ENCODE results near the gene BPHL.
"Not testable (repeated sequence)": the region's sequence is repeated elsewhere in the genome, so short reads cannot be mapped to it uniquely, and the experiment has no call there.

BPHL gene

DNA sequence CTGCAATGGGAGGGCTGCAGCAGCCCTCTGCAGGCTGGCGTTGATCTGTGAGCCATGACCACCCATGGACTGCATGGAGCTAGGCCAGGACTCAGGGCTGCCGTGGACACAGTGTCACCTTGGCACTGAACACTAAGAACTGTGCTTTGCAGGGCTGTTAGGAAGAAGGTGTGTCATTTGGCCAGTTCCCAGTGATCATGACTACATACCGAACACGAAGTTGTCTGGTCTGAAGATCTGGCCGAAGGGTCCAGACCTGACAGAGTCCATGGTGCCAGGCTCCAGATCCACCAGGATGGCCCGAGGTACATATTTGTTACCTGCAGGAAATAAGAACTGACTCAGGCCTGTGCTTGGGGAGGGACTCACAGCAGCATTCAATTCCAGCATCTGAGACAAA lies 36.9 kb downstream of the BPHL start:
- DNase-seq (ENCODE audit: extremely low read depth in 1 of 2, low read depth in 1 of 2), result not testable (repeated sequence)

DNA sequence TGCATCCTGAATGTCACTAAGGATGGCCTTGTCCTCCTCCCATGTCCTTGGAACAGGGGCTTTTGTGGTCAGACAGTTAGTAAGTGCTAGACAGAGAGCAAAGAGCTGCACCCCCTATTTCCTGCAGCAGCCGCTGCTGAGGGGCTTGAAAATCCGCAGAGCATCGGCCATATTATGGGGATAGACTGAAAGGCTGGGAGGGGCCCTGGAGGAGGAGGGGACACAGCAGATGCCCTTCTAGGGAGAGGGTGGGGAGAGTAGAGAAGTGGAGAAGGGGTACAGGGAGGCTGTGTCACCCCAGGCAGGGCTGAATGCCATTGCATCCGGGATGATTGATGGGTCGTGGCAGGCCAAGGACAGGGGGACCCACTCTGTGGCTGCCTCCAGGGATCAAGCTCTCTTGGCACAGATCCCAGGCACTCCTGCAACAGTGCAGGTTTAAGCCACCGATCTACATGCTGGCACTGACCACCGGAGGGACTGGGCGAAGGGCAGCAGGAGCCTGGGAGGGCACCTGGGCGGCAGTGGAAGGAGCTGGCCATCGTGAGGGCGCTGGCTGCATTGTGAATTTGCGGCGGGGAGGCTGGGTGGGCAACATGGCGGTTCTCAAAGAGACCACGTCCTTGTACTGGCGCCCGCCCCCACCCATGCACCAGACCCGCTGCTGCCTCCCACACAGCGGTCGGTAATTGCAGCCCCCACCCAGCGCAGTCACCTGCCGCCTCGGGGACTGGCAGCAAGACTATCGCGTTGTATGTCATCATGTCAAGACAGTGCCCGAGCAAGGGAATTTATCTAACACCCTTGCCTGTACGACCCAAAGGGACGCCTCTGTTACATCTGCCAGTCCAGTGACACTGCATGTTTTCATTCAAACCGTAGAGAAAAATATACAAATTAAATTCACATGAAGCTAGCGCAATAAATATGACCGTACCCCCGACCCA lies 37.9 kb downstream of the BPHL start:
- not testable (repeated sequence) for DNase-seq (ENCODE audit: extremely low read depth in 1 of 2, low read depth in 1 of 2)

GRCh38 chr6:3157131-3157933 lies 38.8 kb downstream of the BPHL start, which contains the start of gene TUBB2A:
Gene TUBB2A (minus strand): TSS chr6:3157544. CDS start chr6:3157463, 81 bp downstream.
- peak; percentile 67 to 85 for DNase-seq (ENCODE audit: extremely low read depth in 1 of 2, low read depth in 1 of 2)

DNA sequence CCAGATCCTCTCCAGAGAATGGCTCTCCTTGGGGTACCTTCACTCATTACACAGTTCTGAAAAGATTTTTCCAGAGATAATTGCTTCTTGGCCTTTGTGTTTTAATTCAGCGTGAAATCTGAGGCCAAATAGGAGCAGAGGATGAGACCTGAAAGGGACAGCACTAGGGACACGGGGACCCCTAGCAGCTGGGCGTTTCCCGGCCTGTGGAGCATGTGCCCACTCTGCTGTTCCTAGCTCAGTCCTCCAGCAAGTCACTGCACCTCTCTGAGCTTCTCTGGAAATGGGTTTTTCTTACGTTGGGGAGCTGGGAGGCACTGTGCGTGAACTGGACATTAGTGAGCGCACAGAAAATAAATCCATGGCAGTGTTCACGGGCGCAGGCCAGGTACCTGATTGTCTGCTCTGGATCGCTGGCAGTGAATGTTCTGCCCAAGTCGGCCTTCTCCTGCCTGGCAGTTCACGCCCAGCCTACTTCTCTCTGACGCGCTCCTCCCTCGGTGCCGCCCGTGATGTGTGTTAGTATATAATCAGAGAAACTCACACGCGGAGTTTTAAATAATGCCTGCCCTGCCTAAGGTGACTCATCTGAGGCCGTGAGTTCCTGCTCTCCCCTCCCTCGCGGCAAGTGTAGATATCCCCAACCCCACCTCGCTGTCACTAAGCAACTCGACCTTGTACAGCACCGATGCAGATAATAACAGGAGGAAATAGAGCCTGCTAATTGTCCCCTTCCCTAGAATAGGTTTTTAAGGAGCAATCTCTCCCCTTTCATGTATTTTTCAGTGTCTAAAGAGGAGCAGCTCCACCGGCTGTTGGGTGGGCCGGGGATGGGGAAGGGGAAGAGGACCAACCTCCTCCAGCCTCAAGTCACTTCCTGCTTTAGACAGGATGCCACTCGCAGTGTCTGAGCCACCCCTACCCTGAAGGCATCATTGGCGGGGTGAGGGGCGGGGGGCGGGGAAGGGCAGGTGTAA lies 41.6 kb downstream of the BPHL start:
- DNase-seq (ENCODE audit: extremely low read depth in 1 of 2, low read depth in 1 of 2), result peak; percentile 48 to 64

- DNase-seq (ENCODE audit: extremely low read depth in 1 of 2, low read depth in 1 of 2), result no peak
These were observed 43.6 kb downstream of the BPHL start for GRCh38 chr6:3162067-3162497.

GRCh38 chr6:3162565-3163247 lies 44.2 kb downstream of the BPHL start:
- DNase-seq (ENCODE audit: extremely low read depth in 1 of 2, low read depth in 1 of 2), result peak in 1 of 2 donors; percentile 41

GRCh38 chr6:3163248-3163594 lies 44.7 kb downstream of the BPHL start:
- no peak for DNase-seq (ENCODE audit: extremely low read depth in 1 of 2, low read depth in 1 of 2)

DNA sequence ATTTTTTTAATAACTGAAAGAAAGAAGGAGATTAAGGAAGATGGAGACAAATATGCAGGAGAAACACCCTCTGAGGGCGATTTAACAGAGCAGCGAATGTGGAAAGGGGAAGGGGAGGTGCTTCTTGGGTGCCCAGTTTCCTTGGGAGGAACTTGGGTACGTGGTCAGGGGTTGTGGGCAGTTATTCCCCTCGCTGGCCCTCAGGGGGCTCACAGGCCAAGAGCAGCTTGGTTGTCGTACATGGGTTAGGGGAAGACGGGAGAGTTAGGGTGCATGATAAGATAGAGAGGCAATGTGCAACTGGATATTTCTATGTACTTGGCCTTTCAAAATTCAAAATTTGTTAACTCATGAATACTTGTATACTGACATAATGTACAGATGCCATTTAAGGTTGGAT lies 45.9 kb downstream of the BPHL start:
- DNase-seq (ENCODE audit: extremely low read depth in 1 of 2, low read depth in 1 of 2), result no peak

DNA sequence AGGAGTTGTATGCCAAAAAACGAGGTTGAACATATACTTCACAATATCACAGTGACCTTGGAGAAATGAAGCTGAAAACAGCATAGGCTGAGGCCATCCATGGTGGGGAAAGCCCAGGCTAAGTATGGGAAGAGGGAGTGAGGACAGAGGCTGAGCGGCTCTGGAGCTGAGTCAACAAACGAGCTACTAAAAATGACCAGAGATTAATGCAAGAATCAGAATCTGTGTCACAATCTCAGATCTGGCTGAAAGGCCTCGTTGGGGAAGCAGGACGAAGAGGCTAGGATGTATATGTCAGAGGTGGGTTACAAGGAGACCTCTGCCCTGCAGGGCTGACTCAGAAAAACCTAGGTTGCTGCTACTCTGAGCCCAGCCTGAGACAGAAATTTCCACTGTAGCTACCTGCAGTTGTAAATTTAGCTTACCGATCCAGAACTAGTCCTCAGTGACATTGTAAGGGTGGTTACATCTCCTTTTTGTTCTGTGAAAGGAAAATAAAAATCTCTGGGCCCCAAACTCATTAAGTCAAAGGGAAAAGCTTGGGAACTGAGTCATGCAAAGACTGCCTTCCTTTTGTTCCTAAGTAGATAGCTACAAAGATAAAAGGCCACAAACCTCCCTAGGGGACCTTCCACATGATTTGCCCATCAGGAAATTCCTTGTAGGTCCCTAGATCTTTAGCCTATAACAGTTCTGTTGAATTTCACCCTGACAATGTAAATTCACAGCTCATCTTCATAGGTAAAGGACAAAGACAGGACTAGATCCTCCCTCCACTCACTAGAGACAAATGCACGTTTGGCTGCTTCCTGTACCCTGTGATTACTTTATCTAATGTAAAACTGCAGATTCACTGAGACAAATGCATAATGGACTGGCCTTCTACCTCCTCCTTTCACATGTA lies 47.4 kb downstream of the BPHL start:
- no peak for DNase-seq (ENCODE audit: extremely low read depth in 1 of 2, low read depth in 1 of 2)

DNA sequence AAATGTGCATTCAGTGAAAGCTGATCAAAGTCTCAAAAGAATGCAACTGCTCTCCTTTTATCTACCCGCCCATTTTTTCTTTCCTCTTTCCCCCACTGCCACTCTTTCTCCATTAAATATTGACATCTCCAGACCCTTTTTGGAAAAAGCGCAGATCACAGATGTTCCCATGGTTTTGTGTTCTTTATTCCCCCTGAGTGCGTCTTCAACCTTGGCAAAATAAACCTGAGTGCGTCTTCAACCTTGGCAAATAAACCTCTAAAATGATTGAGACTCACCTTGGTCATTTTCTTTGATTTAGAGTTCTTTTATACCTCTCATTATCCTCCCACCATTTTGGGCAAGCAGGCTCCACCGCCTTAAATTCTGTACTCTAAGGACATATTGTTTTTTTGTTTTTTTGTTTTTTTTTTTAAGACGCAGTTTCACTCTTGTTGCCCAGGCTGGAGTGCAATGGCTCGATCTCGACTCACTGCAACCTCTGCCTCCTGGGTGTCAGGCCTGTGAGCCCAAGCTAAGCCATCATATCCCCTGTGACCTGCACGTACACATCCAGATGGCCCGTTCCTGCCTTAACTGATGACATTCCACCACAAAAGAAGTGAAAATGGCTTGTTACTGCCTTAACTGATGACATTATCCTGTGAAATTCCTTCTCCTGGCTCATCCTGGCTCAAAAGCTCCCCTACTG lies 48.2 kb downstream of the BPHL start:
- not testable (repeated sequence) for DNase-seq (ENCODE audit: extremely low read depth in 1 of 2, low read depth in 1 of 2)

DNA sequence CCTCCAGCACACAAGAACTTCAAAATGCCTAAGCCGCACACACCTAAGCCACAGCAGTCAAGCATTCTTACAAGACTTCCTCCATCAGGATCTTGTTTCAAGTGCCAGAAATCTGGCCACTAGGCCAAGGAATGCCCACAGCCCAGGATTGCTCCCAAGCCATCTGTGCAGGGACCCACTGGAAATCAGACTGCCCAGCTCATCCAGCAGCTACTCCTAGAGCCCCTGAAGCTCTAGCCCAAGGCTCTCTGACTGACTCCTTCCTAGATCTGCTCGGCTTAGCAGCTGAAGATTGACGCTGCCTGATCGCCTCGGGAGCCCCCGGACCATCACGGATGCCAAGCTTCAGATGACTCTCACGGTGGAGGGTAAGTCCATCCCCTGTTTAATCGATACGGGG lies 49.5 kb downstream of the BPHL start:
- DNase-seq (ENCODE audit: extremely low read depth in 1 of 2, low read depth in 1 of 2), result not testable (repeated sequence)

DNA sequence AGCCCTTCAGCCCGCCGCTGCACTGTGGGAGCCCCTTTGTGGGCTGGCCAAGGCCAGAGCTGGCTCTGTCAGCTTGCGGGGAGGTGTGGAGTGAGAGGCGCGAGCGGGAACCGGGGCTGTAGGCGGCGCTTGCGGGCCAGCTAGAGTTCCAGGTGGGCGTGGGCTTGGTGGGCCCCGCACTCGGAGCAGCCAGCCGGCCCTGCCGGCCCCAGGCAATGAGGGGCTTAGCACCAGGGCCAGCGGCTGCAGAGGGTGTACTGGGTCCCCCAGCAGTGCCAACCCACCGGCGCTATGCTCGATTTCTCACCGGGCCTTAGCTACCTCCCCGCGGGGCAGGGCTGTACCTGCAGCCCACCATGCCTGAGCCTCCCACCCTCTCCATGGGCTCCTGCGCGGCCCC lies 52.2 kb downstream of the BPHL start:
- DNase-seq (ENCODE audit: extremely low read depth in 1 of 2, low read depth in 1 of 2), result not testable (repeated sequence)

GRCh38 chr6:3171313-3172175 lies 53.0 kb downstream of the BPHL start:
- DNase-seq (ENCODE audit: extremely low read depth in 1 of 2, low read depth in 1 of 2), result not testable (repeated sequence)

- DNase-seq (ENCODE audit: extremely low read depth in 1 of 2, low read depth in 1 of 2), result not testable (repeated sequence)
These were observed 54.3 kb downstream of the BPHL start for GRCh38 chr6:3172789-3173188.

GRCh38 chr6:3173636-3174089 lies 55.2 kb downstream of the BPHL start:
- not testable (repeated sequence) for DNase-seq (ENCODE audit: extremely low read depth in 1 of 2, low read depth in 1 of 2)

DNA sequence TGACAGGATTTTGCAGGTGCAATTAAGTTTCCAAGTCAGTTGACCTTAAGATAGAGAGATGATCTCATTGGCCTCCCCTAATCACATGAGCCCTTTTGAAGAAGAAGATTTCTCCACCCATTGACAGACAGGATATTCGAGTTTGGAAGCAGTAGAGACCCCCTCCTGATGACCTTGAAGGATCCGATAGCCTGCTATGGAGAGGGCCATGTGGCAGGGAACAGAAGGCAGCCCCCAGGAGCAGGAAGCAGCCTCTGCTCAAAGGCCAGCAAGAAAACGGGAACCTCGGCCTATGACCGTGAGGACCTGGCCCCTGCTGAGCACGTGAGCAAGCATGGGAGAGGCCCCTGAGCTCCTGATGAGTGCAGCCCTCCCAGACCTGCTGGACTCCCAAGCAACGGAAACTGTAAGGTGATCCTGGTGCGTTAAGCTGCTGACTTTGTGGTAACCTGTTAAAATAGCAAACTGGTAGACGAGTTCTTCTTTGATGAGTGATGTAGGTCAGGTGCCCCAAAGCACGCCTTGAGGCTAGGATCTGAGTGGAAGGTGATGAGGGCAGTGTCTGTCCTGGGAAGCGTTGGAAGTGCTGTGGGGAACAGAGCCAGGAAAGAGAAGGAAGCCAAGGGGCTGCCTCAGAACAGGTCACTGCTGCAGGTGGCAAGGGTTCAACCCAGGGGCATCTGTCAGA lies 57.3 kb downstream of the BPHL start:
- no peak for DNase-seq (ENCODE audit: extremely low read depth in 1 of 2, low read depth in 1 of 2)
